Osteocyte (in vitro differentiated cells): ENCODE data around the gene TRH. TPM values are rescaled to one million over a fixed set of nuclear protein-coding genes. Genes with fewer than 3 reads are reported as not detected.

Experiments
- DNase-seq: peaks from one replicate; pipeline ENCODE4 v3.0.0; 2021; ENCODE audit warnings: mixed read lengths; ENCODE audit not compliant: unreplicated experiment; ENCODE audit errors: extremely low spot score
- H3K27ac Mint-ChIP-seq: one replicate; pipeline ENCODE4 v1.8.0; 2021; ENCODE audit warnings: mild to moderate bottlenecking, mixed read lengths; ENCODE audit not compliant: unreplicated experiment
- H3K27me3 Mint-ChIP-seq: one replicate; pipeline ENCODE4 v1.8.0; 2021; ENCODE audit warnings: mixed read lengths; ENCODE audit not compliant: unreplicated experiment
- H3K36me3 Mint-ChIP-seq: one replicate; pipeline ENCODE4 v1.8.0; 2021; ENCODE audit warnings: mixed read lengths; ENCODE audit not compliant: unreplicated experiment
- H3K4me1 Mint-ChIP-seq: one replicate; pipeline ENCODE4 v1.8.0; 2021; ENCODE audit warnings: mixed read lengths; ENCODE audit not compliant: unreplicated experiment
- H3K4me3 Mint-ChIP-seq: one replicate; pipeline ENCODE4 v1.8.0; 2021; ENCODE audit warnings: mild to moderate bottlenecking, moderate library complexity, mixed read lengths; ENCODE audit not compliant: unreplicated experiment
- H3K9me3 Mint-ChIP-seq: one replicate; pipeline ENCODE4 v1.8.0; 2021; ENCODE audit warnings: mixed read lengths; ENCODE audit not compliant: unreplicated experiment
- CTCF ChIP-seq: fragments of 200-600 bp; sonication (generic); IDR thresholded peaks from 2 replicates; pipeline ENCODE4 v1.5.0; 2021; ENCODE audit warnings: antibody characterized with exemption, mild to moderate bottlenecking, moderate library complexity
- total RNA-seq: library from RNA; stranded (reverse); gene quantifications from 2 replicates; pipeline ENCODE4 v1.2.1, GENCODE V29; 2021

The TRH gene
- total RNA-seq, 1 donor from 2014 or later, result not detected

- no peaks in the 10 kb centered on the region for H3K27me3 Mint-ChIP-seq
- no peak overlapping the region for H3K27ac Mint-ChIP-seq
- TF ChIP-seq CTCF, result no peak
Measured at GRCh38 chr3:129936757-129937156, 37.8 kb upstream of the TRH start.

GRCh38 chr3:129937717-129938116 is 36.8 kb upstream of the TRH start:
- H3K4me1 Mint-ChIP-seq, result peaks cover 7% of the 10 kb centered on the region
- H3K4me3 Mint-ChIP-seq, result no peak overlapping the region
- no peaks in the 10 kb centered on the region for H3K9me3 Mint-ChIP-seq
- no peaks in the 10 kb centered on the region for H3K36me3 Mint-ChIP-seq
- H3K27ac Mint-ChIP-seq, result no peak overlapping the region
- no peak for DNase-seq
- H3K27me3 Mint-ChIP-seq, result no peaks in the 10 kb centered on the region
- TF ChIP-seq CTCF, result no peak

More at GRCh38 chr3:129936757-129937156, 37.8 kb upstream of the TRH start:
- H3K36me3 Mint-ChIP-seq, result no peaks in the 10 kb centered on the region
- H3K9me3 Mint-ChIP-seq, result no peaks in the 10 kb centered on the region
- H3K4me3 Mint-ChIP-seq, result no peak overlapping the region
- H3K4me1 Mint-ChIP-seq, result peaks cover 4% of the 10 kb centered on the region
- DNase-seq, result no peak

DNA sequence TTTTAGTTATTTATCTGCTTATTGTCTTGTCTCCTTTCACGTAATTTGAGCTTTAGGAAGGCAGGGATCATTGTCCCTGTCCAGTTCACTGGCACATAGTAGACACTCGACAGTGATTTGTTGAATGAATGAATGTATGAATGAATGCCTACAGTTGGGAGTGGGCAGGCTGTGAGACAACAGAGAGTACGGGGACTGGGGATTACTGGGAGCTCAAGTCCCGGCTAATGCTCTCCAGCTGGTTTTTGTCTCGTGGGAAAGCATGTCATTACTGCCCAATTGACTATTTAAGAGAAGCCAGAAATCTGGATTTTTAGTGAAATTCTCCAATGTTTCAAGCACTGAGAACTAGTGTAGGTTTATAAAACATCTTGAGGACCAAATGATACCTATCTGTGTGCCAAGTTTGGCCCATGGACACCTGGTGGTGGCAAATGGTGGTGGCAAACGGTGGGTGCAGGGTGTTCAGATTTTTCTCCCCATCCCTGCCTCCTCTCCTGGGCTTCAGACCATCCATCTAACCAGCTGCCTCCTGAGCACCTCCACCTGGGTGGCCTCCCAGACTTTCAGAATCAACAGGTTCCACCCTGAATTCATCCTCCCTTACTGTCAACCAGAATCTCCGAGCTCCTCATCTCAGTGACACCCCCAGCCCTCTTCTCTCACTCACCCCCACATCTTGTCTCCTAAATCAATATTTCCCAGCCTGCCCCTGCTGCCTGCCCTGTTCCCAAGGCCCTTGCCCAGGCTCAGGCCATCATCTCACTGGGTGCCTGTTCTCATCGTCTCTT is 36.2 kb upstream of the TRH start:
- Mint-ChIP-seq H3K27me3 (peaks cover 3% of the 10 kb centered on the region), H3K36me3 (no peaks in the 10 kb centered on the region), H3K9me3 (no peaks in the 10 kb centered on the region), H3K4me1 (peaks cover 7% of the 10 kb centered on the region), H3K4me3 (no peak overlapping the region), H3K27ac (no peak overlapping the region)
- no peak for TF ChIP-seq CTCF
- no peak for DNase-seq

DNA sequence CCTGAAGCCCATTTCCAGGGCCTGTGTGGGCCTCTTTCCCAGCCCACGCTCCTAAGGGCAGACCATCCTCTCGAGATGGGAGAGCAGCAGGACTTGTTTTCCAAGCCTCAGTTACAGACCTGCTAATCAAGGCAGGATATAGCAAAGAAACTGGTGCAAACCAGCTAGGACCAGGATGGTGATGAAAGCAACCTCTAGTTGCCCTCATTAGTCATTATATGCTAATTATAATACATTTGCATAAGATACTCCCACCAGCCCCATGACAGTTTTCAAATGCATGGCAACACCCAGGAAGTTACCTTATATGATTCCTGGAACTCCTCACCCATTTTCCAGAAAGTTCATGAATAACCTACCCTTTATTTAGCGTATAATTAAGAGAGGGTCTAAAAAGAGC is 34.4 kb upstream of the TRH start:
- no peak overlapping the region for H3K4me3 Mint-ChIP-seq
- TF ChIP-seq CTCF, result no peak
- no peak overlapping the region for H3K27ac Mint-ChIP-seq
- no peaks in the 10 kb centered on the region for H3K36me3 Mint-ChIP-seq
- peaks cover 5% of the 10 kb centered on the region for H3K4me1 Mint-ChIP-seq
- peaks cover 16% of the 10 kb centered on the region for H3K27me3 Mint-ChIP-seq
- H3K9me3 Mint-ChIP-seq, result no peaks in the 10 kb centered on the region
- DNase-seq, result no peak

DNA sequence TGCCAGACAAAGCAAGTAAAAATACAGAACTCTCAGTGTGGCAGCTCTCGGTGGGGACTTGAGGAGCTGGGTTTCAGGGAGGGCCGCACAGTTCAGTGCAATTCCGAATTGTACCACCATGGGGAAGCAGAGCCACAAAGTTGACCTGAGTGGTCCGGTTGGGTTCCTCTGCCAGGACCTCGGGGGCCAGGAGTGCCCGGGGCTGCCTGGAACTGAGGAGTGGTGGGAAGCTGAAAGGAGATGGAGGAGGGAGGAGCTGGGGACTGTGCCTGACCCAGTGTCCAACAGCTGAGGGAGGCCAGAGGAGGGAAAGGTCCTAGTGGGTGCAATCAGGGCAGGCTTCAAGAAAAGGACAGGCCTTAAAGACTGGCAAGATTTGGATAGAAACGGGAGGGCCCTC is 32.2 kb upstream of the TRH start:
- no peak overlapping the region for H3K27ac Mint-ChIP-seq
- H3K27me3 Mint-ChIP-seq, result peaks cover 28% of the 10 kb centered on the region
- H3K4me3 Mint-ChIP-seq, result no peak overlapping the region
- TF ChIP-seq CTCF, result peak; percentile 81
- DNase-seq, result peak; percentile 88
- H3K9me3 Mint-ChIP-seq, result peaks cover 3% of the 10 kb centered on the region
- H3K36me3 Mint-ChIP-seq, result no peaks in the 10 kb centered on the region
- peaks cover 2% of the 10 kb centered on the region for H3K4me1 Mint-ChIP-seq
